Pulmonary artery endothelial cell (primary cell): ENCODE results near the gene RALB. TPM values are rescaled to one million over a fixed set of nuclear protein-coding genes. Genes with fewer than 3 reads are reported as not detected.
"Not testable (repeated sequence)": the region's sequence is repeated elsewhere in the genome, so short reads cannot be mapped to it uniquely, and the experiment has no call there.

Experiments used
- DNase-seq: peaks from one replicate; pipeline ENCODE4 v3.0.0-alpha.2; 2011; ENCODE audit warnings: low read depth, low spot score
- total RNA-seq: library from RNA; depleted of rRNA; stranded (reverse); fragments of >200 nt; gene quantifications from 2 replicates; pipeline ENCODE4 v1.2.3, GENCODE V29; 2014

RALB gene
- total RNA-seq, 1 donor from 2014 or later = 163 TPM

DNA sequence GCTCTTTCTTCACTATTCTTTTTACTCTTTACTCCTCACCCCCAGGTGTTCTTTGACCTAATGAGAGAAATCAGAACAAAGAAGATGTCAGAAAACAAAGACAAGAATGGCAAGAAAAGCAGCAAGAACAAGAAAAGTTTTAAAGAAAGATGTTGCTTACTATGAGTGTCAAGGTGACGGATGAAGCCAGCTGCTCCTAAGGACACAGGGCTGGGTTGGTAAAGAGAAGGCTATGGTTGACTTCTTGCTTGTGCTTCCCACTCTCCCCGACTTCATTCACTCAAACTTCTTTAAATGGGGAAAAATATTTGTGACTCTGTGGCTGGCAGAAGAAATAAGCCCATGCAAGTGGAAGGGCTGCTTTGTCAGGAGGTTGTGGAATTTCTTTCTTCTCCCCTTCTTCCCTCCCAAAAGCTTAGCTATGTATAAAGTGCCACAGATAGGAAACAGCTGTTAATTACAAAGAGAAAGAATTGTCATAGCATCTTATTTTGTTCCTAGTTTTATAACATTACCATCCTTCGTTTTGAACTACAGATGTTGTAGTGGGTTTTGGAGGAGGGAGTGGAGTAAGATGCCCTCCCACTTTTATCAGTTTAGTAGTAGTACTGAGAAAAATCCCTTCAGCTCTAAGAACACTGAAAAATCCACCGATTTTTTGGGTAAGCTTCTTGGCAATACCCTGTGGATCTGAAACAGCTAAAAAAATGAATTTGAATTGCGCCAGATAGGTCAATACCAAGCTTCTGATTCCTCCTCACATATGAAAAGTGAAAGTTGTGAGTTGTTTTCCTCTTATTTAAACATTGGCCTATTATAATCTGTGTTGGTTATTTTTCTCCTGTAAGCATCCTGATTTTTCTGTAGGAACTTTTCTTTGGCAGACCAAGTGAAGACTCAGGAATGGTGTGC, 40.7 kb downstream of the RALB start:
- no peak for DNase-seq

DNA sequence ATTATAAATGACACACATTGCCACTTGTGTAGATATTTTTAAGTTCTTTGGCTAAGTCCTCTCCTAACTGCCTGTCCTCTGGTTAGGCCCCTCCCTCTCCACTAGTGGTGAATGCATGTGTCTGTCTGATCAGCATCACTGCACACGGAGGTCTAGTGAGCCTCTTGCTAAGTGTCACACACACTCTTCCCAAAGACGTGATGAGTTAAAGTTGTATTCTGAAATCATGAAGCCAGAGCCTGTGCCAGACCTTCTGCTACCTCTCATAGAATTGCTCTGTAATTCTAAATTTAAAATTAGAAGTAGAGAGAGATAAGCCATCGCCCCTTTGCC, 41.3 kb downstream of the RALB start:
- DNase-seq = no peak

DNA sequence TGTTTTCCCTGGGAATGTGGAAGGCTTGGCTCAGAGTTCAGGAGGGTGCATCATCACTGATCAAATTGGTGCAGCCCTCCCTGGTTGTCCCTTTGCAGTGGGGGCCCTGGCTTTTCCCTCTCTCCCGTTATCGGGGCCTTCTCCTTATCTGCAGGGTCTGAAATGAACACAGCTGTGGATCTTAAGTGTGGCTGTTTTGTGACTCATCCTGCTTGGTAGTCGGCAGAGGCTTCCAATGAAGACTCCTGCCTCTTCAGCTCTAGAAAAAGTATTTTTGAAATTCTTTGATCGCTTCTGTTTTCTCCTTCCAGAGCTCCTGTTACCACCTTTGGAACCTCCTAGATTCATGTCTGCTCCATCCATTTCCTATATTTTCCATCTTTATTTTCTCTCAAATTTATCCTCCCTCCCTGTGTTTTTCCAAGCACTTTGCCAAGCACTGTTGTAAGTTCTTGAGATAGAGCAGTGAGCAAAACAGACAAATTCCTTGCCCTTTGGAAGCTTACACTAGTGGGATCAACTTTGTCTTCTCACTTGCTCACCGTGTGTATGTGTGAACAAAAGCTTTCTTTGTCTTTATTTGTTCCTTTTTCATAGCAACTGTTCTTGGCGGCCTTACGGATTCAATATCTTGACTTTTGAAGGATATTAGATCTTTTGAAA, 45.7 kb downstream of the RALB start:
- DNase-seq = no peak

DNA sequence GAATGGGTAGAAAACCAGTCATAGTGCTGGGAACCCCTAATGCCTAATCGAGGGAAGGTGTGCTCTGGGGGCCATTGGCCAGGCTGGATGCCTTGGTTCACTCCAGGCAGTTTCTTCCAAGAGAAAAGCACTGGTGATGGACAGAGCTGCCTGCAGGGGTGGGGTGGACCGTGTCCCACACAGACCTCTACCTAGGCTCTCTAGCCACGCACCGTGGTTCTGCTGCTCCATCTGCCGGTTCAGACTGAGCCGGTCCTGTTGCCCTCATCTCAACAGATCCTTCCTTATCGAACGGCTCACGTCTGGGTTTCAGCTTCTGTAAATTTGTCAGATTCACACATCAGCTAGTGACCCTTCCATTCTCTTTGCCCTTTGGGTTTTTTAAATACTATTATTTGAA, 46.4 kb downstream of the RALB start:
- DNase-seq = no peak

DNA sequence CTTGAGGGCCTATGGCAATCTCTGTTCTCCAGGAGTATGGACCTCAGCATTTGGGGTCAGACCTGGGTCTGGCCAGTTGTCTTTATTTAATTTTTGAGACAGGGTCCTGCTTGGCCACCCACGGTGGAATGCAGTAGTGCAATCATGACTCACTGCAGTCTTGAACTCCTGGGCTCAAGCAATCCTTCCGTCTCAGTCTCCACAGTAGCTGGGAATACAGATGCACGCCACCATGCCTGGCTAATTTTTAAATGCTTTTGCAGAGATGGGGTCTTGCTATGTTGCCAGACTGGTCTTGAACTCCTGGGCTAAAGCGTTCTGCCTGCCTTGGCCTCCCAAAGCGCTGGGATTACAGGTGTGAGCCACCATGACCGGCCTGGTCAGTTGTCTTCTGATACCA, 46.9 kb downstream of the RALB start:
- DNase-seq = no peak

DNA sequence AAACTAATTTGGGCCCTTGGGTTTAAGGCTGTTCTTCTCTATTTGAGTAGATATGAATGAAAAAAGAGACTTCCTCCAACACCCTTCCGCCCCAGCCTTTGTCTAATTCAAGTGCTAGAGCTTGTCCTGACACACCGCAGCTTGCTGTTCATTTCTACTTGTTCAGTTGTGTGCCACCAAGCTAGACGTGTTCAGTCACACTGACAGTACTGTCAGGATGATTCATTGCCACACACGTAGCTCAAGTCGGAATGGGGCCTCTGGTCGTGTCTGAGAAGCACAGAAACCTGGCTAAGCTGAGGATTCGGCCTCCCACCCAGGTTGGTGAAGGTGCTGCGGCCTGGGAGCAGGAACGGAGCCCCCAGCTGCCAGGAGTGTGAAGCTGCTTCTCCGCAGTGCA, 47.7 kb downstream of the RALB start:
- no peak for DNase-seq

DNA sequence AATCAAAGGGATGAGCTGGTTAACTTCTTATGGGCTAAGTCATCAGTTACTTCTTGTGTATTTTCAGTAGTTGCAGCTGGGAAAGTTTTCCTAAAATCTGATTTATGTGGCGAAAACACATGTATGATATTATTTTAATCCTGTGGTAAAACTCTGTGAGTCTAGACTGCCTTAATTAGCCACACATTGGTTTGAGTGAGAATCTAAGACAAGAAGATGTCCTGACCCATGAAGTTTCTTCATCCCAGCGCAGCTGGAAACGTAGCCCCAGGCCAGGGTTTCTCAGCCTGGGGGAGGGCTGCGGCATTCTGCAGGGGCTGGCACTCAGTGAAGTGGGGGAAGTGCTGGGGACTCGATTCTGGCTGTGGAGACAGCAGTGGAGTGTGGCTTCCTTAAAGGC, 48.6 kb downstream of the RALB start:
- DNase-seq = no peak

DNA sequence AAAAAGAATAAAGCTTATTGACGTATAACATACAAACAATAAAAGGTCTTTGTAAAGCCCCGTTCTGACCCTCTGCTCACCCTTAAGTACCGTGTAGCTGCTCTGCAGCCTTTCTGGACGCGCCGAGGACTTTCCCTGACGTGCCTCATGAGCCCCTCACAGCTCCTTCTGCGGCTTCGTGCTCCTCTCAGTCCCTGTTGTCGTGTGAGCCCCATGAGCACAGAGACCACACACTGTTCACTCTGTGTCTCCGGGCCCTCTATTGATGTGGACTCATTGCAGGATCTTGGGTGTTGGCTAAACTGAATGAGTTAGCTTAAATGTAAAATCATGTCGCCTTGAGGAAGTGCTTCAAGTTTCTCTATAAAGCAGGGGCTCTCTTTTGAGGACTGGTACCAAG, 49.6 kb downstream of the RALB start:
- DNase-seq = no peak

DNA sequence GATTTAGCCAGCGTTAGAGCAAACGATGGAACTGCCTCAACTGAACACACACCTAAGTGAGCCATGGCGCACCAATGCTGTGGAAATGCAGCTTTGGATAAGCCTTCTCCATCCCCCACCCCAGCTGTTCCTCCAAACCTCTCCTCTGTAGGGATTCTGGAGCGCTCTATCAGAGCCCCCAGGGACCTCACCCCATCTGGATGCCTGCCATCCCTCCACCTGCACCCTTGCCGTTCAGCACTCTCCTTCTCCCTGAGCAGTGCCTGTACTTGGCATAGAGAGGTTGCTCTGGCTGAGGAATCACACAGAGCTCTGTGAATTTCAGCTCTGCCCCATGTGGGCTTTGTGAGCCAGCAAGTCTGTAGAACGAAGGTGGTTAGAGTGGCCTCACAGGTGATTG, 50.5 kb downstream of the RALB start:
- no peak for DNase-seq

DNA sequence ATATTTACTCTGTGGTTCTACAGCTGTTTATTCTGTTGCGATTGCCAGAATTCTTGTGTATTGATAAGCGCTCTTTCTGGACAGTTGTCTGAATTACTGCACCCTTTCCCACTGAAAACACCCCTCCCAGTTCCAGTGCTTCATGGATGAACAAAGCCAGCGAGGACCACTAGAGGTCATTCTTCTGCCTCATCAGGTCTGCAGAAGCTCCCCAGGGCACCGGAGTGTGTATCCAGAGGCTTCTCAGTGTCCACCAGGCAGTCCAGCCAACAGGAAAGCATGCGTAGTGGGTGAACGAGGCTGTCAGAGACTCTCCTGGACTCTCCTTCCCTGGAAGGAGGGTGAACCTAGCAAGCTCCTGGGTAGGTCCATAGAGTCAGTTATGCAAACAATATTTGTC, 52.6 kb downstream of the RALB start:
- no peak for DNase-seq

DNA sequence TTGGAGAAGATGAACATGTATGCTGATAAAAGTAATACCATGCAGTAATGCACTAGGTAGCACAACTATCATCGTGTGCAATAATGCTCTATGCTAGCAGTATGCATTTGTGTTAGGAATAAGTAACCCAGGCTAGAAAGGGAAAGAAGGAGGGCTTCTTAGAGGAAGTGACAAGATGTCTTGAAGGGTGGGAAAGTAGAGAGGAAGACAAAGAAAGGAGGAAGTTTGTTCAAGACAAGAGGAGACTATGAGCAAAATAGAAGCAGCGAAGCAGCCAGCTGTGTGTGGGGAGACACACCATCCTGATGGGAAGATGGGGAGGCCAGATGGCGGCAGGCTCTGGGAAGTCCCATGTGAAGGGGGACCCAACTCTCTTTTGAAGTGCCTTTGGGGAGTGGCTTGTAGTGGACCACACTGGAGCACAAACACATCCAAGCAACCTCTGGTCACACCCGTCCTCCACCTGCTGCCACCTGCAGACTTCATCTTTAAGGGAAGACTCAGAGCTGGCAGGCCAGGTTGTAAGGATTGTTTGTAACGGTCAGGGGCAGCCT, 53.4 kb downstream of the RALB start:
- DNase-seq = no peak

DNA sequence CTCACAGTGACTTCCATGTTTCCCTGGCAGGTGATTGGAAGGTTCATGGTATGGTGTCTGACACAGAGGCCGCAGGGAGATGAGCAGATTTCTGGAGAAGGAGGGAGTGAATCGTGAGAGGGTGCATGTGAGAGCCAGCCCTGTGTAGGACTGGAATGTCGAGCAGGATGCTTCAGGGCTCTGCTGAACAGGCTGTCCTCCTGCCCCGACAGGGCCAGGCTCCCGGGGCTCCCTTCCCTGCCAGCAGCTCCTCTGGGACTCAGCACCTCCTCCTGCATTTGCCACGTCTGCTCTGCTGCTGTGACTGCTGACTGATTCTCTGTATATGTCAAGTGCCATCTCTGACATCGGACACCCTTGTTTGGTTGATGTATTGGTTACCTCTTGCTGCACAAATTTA, 54.8 kb downstream of the RALB start:
- no peak for DNase-seq

DNA sequence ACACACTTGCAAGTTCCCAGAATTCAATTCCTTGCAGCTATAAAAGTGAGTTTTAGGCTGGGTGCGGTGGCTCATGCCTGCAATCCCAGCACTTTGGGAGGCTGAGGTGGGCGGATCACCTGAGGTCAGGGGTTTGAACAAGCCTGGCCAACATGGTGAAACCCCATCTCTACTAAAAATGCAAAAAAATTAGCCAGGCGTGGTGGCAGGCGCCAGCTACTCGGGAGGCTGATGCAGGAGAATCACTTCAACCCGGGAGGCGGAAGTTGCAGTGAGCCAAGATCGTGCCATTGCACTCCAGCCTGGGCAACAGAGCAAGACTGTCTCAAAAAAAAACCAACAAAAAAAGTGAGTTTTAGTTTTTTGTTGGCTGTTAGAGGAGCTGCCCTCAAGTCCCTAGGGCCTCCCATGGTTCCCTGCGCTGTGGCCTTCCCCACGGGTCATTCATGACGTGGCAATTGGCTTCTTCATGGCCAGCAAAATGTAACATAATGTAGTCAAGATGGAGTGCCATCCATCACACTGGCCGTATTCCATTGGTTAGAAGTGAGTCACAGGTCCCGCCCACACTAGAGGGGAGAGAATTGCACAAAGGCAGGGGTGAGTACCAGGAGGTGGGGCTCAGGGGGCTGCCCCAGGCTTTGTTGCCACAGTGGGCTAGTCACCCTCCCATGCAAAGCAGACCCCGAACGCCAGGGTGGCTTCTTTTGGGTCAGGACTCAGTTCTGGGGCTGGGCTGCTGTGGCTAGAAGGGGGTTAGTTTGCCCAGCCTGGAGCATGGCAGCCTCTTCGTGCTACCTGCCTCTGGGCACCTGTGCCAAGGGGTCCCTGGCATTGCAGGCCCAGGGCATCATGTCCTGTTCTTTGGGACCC, 55.6 kb downstream of the RALB start:
- DNase-seq = no peak

DNA sequence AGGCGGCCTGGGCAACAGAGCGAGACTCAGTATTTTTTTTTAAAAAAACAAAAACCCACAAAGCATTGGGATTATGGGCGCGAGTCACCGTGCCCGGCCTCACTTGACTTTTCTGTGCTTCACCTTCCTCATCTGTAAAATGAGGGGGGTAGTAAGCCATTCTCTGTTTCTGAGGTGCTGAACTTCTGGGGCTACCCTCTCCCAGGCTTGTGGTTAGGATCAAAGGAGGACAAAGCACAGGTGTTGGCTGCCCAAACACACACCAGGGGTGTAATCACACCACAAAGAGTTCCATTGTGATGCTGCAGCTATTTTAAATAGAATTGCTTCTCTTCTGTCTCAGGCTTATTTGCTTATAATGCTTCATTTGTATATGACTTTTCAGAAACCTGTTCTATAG, 57.5 kb downstream of the RALB start:
- DNase-seq = no peak

DNA sequence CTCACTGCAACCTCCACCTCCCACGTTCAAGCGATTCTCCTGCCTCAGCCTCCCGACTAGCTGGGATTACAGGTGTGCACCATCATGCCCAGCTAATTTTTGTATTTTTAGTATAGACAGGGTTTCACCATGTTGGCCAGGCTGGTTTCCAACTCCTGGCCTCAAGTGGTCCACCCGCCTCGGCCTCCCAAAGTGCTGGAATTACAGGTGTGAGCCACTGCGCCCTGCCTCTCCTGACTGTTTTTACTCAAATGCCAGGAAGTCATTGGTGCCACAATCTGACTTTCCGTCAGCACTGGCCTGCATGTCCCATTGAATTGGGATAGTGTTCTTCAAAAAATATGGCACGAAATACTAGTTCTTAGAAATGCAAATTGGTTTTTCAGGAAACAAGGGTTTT, 58.2 kb downstream of the RALB start:
- not testable (repeated sequence) for DNase-seq

DNA sequence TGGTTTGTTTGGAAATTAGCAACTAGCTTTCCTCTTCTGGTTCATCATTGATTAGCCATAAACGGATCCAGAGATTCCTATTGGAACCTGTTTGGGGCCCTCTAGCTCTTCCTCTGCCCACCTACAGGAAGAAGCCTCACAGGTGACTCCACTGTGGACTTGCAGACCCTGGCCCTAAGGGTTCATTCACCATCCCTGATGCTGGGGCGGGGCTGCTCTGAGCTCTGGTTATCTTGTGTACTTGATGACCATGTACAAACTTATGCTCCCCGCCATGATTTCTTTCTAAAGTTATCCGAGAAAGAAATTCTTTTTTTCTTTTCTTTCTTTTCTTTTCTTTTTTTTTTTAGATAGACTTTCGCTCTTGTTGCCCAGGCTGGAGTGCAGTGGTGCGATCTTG, 59.4 kb downstream of the RALB start:
- DNase-seq = no peak

DNA sequence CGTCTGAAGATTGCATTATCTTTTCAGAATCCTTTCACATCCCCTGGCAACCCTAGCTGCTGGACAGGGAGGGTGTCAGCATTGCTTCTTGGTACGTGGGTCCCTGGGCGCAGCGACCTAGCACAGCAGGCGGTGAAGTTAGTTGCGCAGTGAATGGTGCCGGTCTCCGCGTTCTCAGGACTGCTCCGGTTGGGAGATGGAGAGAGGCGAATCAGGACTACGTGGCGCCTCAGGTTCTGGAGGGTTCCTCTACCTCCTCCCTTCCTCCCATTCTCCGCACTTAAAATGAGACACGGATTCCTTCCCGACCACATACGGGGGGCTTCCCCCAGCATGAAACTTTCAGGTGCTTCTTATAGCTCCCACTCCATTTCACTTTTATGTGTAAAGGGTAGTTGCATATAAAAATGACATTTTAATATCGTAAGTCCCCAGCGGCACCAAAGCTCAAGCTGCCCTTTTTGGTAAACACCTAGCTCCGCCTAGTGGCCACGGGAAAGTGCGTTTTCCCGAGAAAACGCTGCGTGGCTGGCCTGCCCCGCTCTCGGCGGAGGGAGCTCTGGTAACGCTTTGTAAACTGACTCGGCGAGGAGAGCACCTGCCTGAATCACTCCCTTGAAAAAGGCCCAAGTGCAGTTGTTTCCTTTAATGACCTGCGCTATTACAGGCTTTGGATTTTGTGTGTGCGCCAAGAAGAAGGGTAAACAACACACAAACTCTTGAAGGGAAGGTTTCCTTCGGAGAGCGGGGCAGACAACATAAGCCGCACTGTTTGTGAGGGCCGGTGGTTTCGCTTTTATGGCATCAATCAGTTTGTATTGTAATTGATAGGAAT, 60.4 kb downstream of the RALB start:
- peak; percentile 52 for DNase-seq

DNA sequence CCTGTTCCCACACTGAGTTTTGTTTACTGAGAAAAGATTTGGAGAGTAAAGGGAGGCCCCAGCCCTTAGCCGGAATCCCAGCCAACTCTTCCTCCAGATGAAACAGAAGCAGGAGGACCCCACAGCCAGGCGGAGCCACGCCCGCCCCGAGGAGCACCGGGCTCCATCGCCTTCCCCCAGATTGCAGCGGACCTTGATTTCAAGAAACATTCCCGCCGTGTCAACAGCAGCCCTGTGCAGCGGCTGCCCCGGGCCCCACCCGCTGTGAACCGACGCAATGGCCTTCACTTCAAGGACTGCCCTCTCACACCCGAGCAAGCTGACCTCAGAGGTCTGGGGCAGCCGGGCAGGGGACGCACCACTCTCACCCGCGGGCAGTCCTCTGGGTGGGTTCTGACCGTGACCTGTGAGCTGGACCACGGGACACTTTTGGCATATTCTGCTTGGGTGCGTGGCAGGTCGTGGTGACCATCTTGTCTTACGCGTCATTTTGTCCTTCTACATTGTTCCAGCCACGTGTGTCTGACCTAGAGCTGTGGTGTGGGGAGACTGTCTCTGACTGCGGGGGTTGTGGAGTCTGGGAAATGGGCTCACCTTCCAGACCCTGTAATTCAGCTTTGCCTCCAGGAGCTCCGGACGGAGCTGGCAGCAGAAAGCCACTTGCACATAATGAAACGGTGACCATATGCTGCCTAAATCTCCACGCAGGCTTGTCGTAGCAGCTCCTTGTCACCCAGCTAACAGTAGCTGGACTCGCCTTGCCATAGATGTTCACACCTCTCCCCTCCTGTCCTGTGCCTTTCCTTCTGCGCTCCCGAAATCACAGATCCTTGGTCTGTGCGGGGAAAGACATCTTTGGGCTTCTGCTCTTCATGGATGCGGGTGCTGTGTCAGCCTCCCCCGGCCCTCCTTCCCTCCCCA, 61.3 kb downstream of the RALB start:
- no peak for DNase-seq

DNA sequence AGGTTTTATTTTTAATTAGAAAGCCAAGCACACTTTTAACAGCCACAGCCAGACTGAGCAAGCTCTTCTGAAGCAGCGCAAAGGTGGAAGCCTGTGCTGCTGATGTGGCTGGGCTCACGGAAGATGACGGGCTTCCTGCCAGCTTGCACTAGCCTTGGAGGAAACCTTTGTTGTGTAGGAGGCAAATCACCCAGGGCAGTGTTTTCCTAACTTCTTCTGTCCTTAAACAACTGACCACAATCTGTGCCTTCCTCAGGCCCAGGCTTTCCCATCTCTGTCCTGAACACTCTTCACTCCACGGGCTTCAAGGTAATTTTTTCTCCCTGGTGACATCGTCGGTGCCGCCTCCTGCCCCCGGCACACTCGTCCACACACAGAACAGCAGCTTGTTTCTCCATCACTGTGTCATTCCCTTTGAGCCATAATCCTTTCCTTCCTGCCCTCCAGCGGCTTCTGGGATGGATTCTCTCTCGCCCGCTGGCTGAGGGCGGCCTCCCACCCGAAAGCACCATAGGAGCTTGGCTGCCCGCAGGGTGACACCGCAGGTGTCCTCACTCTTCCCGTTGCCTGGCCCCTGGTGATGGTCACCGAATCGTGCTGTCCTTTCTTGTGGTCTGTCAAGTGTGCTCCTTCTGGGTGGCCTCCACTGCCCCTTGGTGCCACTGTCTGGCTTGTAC, 62.2 kb downstream of the RALB start:
- DNase-seq = peak; percentile 24
